ENCODE measurements around the gene ARHGAP8. TPM values are rescaled to one million over a fixed set of nuclear protein-coding genes. Genes with fewer than 3 reads are reported as not detected.

The ARHGAP8 gene
- polyA plus RNA-seq, 2 of the 4 experiments (the other 2 are of a cell fraction): 1.2 to 3.8 TPM

DNA sequence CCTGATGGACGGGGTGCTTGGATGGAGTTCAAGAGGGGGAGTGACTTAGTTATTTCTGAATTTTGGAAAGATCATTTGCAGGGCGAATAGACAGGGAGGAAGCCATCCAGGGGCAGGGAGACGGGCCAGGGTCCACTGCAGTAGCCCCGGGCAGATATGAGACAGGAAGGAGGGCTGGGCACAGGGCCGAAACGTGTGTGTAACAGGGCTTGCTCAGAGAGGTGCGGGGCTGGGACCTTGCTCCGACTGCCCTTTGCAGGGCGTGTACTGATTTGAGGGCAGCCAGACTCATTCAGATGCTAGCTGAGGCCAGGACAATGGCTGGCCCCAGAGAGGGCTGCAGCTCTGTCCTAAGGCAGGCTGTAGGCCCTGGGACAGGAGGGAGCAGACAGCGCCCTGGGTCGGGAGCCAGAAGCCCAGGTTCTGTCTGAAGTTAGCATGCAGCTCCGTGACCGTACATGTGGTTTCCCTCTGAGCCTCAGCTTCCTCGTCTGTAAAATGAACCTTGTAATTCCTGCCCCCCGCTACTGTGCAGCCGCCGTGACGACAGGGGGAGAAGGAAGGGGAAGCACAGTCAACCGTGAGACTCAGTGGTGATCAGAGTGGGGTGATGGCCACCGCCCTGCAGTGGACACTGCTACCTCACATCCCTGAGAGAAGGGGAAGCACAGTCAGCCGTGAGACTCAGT lies 154.0 kb downstream of the ARHGAP8 start:
- Histone ChIP-seq H3K4me3 (no peak overlapping the region), H3K27ac (no peak overlapping the region), H3K4me2 (no peak overlapping the region), H3K9me3 (peaks cover 11% of the 10 kb centered on the region), H3K4me1 (no peaks in the 10 kb centered on the region)
- CTCF ChIA-PET: interaction anchor here (0.5 kb wide), 1 partner anchor 78 kb away, joined by 4 read pairs; no protein-coding TSS in a partner anchor
- FAIRE-seq: no peak
- ATAC-seq: no peak
- TF ChIP-seq PHF8 (IDR thresholded peaks at IDR 0.05; ENCODE audit: borderline replicate concordance, low read depth) (no peak), SREBF2 (IDR thresholded peaks at IDR 0.05) (no peak), TFCP2L1 (CRISPR knock-in tag; IDR thresholded peaks at IDR 0.05) (no peak), HOXB5 (CRISPR knock-in tag; IDR thresholded peaks at IDR 0.05) (no peak), KDM1A (IDR thresholded peaks at IDR 0.05; ENCODE audit: low read depth) (no peak), HEYL (CRISPR knock-in tag; IDR thresholded peaks at IDR 0.05) (no peak), USF2 (IDR thresholded peaks at IDR 0.05) (no peak), PBX3 (IDR thresholded peaks at IDR 0.05) (no peak), ATOH8 (CRISPR knock-in tag; IDR thresholded peaks at IDR 0.05; ENCODE audit: low read depth) (no peak), ZC3H11A (IDR thresholded peaks at IDR 0.05) (no peak), FOSL2 (IDR thresholded peaks at IDR 0.05) (no peak), FOSL2 (CRISPR knock-in tag; IDR thresholded peaks at IDR 0.05) (no peak), RNF2 (IDR thresholded peaks at IDR 0.05; ENCODE audit: borderline replicate concordance, low read depth) (no peak)
- TF ChIP-seq, protein P1, sequence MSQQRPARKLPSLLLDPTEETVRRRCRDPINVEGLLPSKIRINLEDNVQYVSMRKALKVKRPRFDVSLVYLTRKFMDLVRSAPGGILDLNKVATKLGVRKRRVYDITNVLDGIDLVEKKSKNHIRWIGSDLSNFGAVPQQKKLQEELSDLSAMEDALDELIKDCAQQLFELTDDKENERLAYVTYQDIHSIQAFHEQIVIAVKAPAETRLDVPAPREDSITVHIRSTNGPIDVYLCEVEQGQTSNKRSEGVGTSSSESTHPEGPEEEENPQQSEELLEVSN (IDR thresholded peaks at IDR 0.05; ENCODE audit: borderline replicate concordance, low read depth): no peak
- TF ChIP-seq, protein P2, sequence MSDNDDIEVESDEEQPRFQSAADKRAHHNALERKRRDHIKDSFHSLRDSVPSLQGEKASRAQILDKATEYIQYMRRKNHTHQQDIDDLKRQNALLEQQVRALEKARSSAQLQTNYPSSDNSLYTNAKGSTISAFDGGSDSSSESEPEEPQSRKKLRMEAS (IDR thresholded peaks at IDR 0.05): no peak
- DNase-seq (ENCODE audit: low read depth in 1 of 2, low spot score in 1 of 2): no peak
- 85% methylated on average over 21 of the region's 21 CpGs for WGBS (ENCODE audit: missing lambda C conversion rate)
- POLR2A ChIA-PET: no interaction called here

DNA sequence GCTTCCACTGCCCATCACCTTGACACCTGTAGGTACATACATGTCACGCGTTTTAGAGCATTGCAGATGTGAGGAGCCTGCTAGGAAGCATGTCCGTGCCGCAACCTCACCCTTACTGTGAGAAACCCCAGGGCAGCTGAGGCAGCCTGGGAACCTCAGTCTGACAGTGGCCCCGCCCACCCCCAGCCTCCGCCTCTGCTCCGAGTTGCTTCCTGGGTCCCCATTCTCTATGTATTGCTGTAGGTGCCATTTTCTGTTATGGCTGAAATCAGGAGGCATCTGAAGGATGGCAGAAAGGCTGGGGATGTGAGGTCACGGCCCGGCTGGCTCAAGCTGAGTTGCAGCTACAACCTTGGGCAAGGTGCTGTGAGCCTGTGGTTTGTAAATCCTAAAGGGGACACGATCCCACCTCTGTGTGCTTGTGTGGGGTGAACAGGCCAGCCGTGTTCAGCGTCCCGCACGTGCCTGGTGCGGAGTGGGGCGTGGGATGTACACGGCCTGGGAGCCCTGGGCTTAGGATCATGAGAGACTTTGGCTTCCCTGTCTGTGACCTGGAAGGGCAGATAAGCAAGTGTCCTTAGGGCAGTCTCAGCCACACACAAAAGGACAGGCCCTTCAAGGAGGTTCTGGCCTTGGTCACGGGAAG lies 154.7 kb downstream of the ARHGAP8 start:
- POLR2A ChIA-PET: no interaction called here
- DNase-seq (ENCODE audit: low read depth in 1 of 2, low spot score in 1 of 2): no peak
- no peak overlapping the region for H3K27ac ChIP-seq
- ATAC-seq: no peak
- no peaks in the 10 kb centered on the region for H3K4me1 ChIP-seq
- H3K4me2 ChIP-seq: no peak overlapping the region
- CTCF ChIA-PET: no interaction called here
- H3K9me3 ChIP-seq: 0 out of 3 replicates have a peak, but pooled peaks cover 4% of the 10 kb centered on the region
- no peak for TF ChIP-seq BHLHE40 (IDR thresholded peaks at IDR 0.05; ENCODE audit: low read depth, low read length)
- TF ChIP-seq EP300 (IDR thresholded peaks at IDR 0.05): no peak
- TF ChIP-seq NPAS2 (CRISPR knock-in tag; IDR thresholded peaks at IDR 0.05; ENCODE audit: borderline replicate concordance): no peak
- TF ChIP-seq FOSL2 (IDR thresholded peaks at IDR 0.05): no peak
- no peak for TF ChIP-seq FOSL2 (CRISPR knock-in tag; IDR thresholded peaks at IDR 0.05)
- TF ChIP-seq CHD2 (IDR thresholded peaks at IDR 0.05; ENCODE audit: low read length, partially characterized antibody): no peak
- no peak for TF ChIP-seq MAFK (IDR thresholded peaks at IDR 0.05; ENCODE audit: partially characterized antibody)
- no peak for TF ChIP-seq MYC (IDR thresholded peaks at IDR 0.05; ENCODE audit: borderline replicate concordance, low read length)
- no peak for TF ChIP-seq JUNB (IDR thresholded peaks at IDR 0.05)
- no peak for TF ChIP-seq TFCP2L1 (CRISPR knock-in tag; IDR thresholded peaks at IDR 0.05)
- FAIRE-seq: no peak
- WGBS (ENCODE audit: missing lambda C conversion rate): 91% methylated on average over 11 of the region's 18 CpGs
- H3K4me3 ChIP-seq: no peak overlapping the region

Measured in A549 (cell line).